ENCODE data around the gene SSC5D. TPM values are rescaled to one million over a fixed set of nuclear protein-coding genes. Genes with fewer than 3 reads are reported as not detected.
"Not testable (repeated sequence)": the region's sequence is repeated elsewhere in the genome, so short reads cannot be mapped to it uniquely, and the experiment has no call there.

The SSC5D gene
- total RNA-seq, 1 donor = 10.7 TPM

DNA sequence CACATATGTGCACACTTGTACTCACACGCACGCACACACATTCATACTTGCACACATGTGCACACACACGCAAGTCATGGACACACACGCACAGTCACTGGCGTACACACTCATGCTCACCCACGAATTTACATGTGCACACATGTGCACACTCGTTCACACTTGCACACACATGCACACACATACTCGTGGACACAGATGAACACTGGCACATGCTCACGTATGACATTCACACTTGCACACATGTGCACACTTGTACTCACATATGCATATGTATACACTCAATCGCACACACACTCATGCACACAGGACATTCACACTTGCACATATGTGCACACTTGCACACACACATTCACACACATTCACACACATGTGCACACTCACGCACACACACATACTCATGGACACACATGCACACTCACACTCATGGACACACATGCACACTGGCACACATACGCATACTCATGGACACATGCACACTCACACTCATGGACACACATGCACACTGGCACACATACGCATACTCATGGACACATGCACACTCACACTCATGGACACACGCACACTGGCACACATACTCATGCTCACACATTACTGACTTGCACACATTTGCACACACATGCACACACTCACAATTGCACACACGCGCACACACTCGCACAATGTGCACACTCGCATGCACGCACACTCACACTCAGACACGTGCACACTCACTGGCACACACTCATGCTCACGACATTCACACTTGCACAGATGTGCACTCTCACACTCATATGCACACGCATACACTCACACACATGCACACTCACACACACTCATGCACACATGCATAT is 39.2 kb downstream of the SSC5D start:
- DNase-seq (ENCODE audit: low read depth) = no peak
- TF ChIP-seq CTCF (IDR thresholded peaks at IDR 0.05; ENCODE audit: insufficient read depth, low read length) = no peak
- H3K4me3 ChIP-seq (ENCODE audit: low read depth, low read length) = no peak overlapping the region

DNA sequence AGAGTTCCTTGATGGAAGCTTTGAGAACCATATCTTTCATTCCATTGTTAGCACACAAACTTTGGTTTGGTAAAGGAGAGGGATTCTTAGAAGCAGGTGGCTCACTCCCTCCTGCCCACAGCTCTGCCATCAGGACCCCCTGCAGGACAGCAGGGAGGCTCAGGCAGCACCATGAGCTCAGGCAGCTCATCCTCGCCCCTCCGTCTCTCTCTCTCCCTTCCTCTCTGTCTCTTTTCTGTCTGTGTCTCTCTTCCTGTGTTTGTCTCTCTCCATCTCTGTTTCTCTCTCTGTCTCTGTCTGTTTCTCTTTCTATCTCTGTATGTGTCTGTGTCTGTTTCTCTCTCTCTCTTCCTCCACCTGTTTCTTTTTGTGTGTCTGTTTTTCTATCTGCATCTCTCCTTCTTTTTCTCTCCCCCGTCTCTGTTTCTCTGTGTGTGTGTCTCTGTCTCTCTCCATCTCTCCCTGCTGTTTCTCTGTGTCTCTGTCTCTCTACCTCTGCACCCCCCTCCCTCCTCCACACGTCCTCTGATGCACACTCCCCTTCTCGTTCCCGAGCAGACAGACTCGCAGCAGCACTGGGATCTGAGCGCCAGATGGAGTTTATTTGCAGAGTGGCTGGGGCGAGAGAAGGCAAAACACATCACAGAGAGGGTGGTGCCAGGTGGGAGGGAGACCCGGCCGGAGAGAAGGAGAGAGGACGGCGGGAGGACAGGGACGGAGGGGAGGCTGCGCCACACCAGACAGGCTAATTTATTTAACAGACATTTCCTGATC is 40.0 kb downstream of the SSC5D start:
- no peak for DNase-seq (ENCODE audit: low read depth)
- H3K4me3 ChIP-seq (ENCODE audit: low read depth, low read length) = no peak overlapping the region
- no peak for TF ChIP-seq CTCF (IDR thresholded peaks at IDR 0.05; ENCODE audit: insufficient read depth, low read length)

DNA sequence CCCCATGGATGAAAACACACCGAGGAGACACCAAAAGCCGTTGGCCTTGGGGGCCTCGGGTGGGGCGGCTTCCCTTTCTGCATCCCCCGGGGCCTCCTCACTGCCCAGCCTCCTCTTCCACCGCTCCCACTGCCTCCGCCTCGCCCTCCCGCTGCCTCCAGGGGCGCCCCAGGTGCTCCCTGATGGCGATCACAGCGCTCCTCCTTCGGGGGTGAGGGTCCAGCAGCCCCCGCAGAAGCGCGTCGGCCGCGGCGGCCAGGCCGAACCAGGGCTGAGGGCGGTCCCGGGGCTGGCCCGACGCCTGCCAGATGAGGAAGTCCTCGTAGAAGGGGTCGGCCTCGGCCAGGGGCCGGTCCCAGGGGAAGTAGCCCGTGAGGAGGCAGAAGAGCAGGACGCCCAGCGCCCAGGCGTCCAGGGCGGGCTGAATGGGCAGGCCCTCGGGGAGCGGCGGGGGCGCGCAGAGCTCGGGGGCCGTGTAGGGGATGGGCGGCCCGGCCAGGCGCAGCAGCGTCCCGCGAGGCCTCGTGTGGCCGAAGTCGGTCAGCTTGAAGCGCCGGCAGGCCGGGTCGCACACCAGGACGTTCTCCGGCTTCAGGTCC is 41.5 kb downstream of the SSC5D start:
- no peak for DNase-seq (ENCODE audit: low read depth)
- TF ChIP-seq CTCF (IDR thresholded peaks at IDR 0.05; ENCODE audit: insufficient read depth, low read length) = no peak
- H3K4me3 ChIP-seq (ENCODE audit: low read depth, low read length) = no peak overlapping the region

- DNase-seq (ENCODE audit: low read depth) = no peak
- no peak for TF ChIP-seq CTCF (IDR thresholded peaks at IDR 0.05; ENCODE audit: insufficient read depth, low read length)
- no peak overlapping the region for H3K4me3 ChIP-seq (ENCODE audit: low read depth, low read length)
Observed at GRCh38 chr19:55530996-55531395, 42.8 kb downstream of the SSC5D start.

GRCh38 chr19:55534280-55534679 is 46.0 kb downstream of the SSC5D start:
- not testable (repeated sequence) for H3K4me3 ChIP-seq (ENCODE audit: low read depth, low read length); DNase-seq (ENCODE audit: low read depth)

GRCh38 chr19:55535173-55535964 is 47.1 kb downstream of the SSC5D start:
- no peak for TF ChIP-seq CTCF (IDR thresholded peaks at IDR 0.05; ENCODE audit: insufficient read depth, low read length)
- no peak overlapping the region for H3K4me3 ChIP-seq (ENCODE audit: low read depth, low read length)
- no peak for DNase-seq (ENCODE audit: low read depth)

All from fibroblast of the aortic adventitia (primary cell).